GM10847 (cell line): ENCODE measurements around the gene RAP1GAP.

Experiments
- POLR2A ChIP-seq: IDR thresholded peaks from 2 replicates; pipeline ENCODE4 v1.6.1; 2011; ENCODE audit not compliant: insufficient read length; ENCODE audit errors: extremely low read depth

RAP1GAP gene

GRCh38 chr1:21553116-21553926 lies 115.8 kb downstream of the RAP1GAP start:
- no peak for TF ChIP-seq POLR2A

GRCh38 chr1:21552715-21553114 lies 116.4 kb downstream of the RAP1GAP start:
- TF ChIP-seq POLR2A, result no peak

- no peak for TF ChIP-seq POLR2A
These were observed 118.2 kb downstream of the RAP1GAP start for GRCh38 chr1:21550866-21551475.

DNA sequence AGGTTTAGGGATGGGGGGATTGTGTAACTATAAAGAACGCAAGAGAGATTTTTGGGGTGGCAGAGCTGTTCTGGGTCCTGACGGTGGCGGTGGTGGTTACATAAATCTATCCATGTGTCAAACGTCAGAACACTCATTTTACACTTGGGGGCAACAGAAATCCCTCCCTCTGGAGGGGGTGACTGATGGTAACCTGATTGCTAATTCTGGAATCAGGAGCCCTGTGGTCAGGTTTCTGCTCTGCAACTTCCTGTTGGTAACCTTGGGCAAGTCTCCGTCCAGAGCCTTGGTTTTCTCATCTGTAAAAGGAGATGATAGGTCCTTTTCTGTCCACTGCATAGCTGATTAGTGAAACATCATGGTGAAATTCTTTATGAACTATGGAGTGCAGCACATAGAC lies 119.1 kb downstream of the RAP1GAP start:
- TF ChIP-seq POLR2A, result no peak

- no peak for TF ChIP-seq POLR2A
These were observed 121.3 kb downstream of the RAP1GAP start for GRCh38 chr1:21547876-21548275.
